ENCODE results near the gene FAM83F.

FAM83F gene

DNA sequence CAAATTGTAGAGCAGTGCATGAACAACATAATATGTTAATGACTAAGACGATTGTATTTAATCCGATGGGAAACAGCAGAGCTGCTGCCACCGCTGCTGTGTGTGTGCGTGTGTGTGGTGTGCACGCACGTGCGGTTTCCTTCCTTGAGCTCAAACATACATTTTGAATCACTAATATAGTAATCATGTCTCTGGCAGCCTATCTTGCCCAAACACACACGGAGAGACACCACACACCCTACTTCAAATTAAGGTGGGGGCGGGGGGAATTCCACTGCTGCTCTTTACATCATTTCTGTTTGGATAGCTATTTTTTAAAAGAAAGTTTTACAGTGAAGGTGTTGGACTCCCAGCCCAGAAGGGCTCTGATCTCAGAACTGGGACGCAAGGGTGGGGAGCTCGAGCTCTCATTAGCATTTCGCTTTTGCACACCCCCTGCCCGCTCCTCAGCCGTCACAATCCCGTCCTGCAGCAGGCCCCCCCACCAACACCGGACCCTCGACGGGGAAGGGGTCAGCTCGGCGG, 651 bp upstream of the FAM83F start:
- TF ChIP-seq, protein P1, sequence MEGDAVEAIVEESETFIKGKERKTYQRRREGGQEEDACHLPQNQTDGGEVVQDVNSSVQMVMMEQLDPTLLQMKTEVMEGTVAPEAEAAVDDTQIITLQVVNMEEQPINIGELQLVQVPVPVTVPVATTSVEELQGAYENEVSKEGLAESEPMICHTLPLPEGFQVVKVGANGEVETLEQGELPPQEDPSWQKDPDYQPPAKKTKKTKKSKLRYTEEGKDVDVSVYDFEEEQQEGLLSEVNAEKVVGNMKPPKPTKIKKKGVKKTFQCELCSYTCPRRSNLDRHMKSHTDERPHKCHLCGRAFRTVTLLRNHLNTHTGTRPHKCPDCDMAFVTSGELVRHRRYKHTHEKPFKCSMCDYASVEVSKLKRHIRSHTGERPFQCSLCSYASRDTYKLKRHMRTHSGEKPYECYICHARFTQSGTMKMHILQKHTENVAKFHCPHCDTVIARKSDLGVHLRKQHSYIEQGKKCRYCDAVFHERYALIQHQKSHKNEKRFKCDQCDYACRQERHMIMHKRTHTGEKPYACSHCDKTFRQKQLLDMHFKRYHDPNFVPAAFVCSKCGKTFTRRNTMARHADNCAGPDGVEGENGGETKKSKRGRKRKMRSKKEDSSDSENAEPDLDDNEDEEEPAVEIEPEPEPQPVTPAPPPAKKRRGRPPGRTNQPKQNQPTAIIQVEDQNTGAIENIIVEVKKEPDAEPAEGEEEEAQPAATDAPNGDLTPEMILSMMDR (IDR thresholded peaks at IDR 0.05): no peak

DNA sequence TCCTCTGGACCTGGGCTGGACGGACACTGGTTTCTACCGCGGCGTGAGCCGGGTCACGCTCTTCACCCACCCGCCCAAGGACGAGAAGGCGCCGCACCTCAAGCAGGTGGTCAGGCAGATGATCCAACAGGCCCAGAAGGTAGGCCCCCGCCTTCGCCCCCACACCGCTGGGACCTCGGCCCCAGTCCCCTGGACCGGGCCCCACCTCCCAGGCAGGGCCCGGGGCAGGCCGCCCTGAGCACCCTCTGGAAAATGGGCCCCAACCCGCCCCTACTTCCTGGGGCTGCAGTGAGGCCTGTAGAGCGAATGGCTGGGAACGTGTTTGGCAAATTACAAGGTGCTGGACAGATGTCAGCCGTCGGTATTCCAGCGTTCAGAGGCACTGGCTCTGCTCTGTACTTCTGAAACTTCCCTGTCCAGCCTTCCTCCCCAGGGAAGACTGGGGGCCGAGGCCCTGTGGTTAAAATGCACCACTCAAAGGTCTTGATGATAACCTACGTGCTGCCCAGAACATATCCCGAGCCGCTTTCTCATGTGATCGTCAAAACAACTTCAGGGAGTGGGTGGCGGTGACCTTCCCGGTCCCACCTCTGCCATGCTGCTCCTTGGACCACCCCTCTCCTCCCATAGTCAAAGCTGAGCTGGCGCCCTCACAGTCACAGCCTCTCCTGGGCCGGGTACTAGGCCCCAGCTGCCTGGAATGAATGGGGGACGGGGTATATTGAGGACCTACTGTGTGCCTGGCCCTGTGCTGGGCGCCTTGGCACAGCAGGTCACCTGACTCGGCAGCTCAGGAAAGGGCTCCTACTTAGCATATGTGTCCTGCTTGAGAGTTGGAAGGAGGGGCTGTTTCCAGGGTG, 869 bp downstream of the FAM83F start:
- TF ChIP-seq, protein P1 (IDR thresholded peaks at IDR 0.05): no peak

DNA sequence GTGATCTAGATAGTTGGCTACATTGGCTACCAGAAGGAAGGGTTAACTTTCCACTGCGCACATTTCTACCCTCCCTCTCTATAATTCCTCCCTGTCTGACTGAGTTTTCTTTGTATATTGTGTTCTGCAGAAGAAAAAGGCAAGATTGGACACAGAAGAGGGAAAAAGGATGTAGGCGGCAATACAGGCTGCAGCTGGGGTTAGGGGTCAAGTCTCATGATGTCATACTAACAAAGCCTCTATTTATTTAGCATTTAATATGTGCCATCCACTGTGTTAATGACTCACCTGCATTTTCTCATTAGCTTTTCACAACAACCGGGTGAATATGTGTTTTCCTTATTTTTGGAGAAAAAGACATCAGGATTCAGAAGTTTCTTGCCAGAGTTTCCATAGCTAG, 2.0 kb downstream of the FAM83F start:
- TF ChIP-seq, protein P1 (IDR thresholded peaks at IDR 0.05): no peak

DNA sequence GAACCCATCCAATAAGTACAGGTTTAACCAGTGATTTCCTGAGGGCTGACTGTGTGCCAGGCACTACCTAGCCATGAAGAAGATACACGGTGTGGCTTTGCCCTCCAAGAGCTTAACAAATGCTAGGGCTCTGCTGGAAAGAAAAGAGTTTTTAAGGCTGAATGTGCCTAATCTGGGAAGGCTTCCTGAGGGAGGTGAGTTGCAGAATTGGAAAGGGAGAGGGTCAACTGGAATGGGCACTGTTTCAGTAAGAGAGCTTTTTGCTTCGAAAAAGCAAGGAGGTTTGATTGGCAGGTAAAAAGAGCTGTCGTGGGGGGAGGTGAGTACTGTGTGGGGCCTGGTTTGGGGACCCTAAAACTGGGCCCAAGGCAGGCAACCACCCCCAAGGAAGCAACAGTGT, 2.7 kb downstream of the FAM83F start:
- TF ChIP-seq, protein P1 (IDR thresholded peaks at IDR 0.05): no peak

DNA sequence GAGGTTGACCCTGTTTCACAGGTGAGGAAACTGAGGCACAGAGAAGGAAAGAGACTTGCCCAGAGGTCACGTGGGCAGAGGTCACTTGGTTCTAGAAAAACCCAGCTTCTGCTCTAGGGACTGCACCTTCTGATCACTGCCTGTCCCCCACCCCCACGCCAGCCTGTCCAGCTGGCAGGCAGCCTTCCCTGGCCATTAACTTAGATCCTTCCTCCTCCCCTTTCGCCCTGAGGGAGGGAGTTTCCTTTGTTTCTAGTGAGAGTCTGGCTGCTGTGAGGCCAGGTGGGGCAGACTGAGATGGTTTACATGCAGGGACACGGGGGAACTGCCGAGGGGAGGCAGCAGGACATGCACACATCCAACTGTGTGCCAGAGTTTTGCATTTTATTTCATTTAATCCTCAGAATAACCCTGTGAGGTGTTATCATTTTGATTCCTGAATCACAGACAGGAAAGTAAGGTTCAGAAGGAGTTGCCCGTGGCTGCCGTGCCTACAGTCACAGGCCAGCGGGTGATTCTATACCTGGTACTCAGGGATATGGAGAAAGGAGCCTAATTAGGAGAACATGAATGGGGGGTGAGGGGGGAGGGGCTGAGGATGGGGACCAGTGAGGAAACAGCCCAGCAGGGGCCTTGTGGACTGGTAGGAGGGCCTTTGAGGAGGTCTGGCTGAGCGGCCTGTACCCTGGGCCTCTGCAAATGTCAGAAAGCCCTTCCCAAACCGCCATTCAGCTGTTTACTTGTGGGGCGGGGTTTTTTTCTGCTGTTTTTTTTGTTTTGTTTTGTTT, 3.4 kb downstream of the FAM83F start:
- TF ChIP-seq, protein P1 (IDR thresholded peaks at IDR 0.05): no peak

DNA sequence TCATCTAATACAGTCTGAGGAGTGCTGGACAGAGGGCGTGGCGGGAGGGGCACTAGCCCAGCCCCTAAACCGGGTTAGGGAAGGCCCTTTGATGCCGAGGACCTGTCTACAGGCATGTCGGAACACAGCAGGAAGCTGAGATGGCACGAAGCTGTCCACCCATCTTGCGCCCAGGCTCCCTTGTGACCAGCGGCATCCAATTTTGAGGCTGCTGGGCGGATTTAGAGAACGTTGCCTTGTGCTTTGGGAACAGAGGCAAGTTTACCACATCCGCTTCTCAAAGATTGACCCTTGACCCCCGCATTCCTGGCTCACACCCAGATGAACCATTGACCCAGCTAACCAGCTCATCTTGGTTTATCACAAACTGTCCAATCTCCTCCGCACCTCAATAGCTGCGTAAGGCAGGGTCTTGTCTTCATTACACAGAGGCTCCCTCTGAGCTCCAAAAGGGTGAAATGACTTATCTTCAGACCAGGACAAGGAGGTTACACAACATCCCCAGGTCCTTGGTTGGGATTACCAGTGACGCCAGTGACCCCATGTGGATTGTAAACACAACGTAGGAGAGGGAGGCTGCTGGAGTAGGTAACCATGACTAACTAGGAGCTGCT, 4.5 kb downstream of the FAM83F start:
- TF ChIP-seq, protein P1 (IDR thresholded peaks at IDR 0.05): no peak

DNA sequence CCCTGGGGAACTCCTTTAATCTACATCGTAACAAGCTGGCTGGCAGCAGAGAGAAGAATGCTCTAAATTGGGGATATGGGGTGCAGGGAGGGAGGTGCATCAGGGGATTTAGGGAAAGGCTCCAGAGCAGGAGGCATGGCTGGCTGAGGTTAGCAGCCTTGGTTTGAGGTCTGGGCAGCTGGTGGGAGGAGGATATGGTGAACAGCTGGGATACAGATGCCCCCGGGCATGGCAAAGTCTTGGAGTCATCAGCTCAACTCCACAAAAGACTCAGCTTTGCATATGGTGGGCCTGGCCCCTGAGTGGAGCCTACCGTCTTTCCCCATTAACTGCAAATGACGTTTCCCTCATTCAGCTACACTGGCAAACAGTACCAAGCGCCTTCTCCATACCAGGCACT, 5.4 kb downstream of the FAM83F start:
- TF ChIP-seq, protein P1 (IDR thresholded peaks at IDR 0.05): no peak

All from LNCAP (cell line).